Subcutaneous adipose tissue (tissue), 4 donors: ENCODE results near the gene RRBP1. TPM values are rescaled to one million over a fixed set of nuclear protein-coding genes. Genes with fewer than 3 reads are reported as not detected.

ENCODE experiments used
- total RNA-seq, 4 donors: library from RNA; depleted of rRNA; stranded (reverse); fragments of >200 nt; gene quantifications; one replicate each; pipeline ENCODE4 v1.1.0, GENCODE V29; 2016
- TF ChIP-seq, protein P1 (sequence below): fragments of 450-650 bp; IDR thresholded peaks from one replicate; pipeline ENCODE4 v1.5.1; 2016; ENCODE audit warnings: low read depth, mild to moderate bottlenecking, control low read depth, antibody characterized with exemption, moderate library complexity

Gene RRBP1
- total RNA-seq, 4 donors from 2014 or later = 45.0 to 71.6 (median 55.2) TPM

DNA sequence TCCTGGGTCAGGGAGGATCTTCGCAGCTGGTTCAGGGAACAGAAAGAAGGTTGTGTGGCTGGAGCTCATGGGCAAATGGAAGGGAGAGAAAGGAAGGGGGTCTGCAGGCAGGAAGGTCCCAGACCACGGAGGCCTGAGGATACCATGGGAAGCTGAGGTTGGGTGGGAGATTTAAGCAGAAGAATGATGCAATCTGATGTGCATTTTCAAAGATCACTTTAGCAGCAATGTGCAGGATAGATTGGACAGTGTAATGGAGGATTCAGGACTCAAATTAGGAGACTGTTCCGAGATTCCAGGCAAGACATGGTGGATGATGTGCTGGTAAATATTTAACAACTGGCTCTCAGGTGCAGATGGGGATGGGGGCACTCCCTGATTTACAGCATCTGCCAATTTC is 5.8 kb upstream of the RRBP1 start:
- TF ChIP-seq, protein P1, sequence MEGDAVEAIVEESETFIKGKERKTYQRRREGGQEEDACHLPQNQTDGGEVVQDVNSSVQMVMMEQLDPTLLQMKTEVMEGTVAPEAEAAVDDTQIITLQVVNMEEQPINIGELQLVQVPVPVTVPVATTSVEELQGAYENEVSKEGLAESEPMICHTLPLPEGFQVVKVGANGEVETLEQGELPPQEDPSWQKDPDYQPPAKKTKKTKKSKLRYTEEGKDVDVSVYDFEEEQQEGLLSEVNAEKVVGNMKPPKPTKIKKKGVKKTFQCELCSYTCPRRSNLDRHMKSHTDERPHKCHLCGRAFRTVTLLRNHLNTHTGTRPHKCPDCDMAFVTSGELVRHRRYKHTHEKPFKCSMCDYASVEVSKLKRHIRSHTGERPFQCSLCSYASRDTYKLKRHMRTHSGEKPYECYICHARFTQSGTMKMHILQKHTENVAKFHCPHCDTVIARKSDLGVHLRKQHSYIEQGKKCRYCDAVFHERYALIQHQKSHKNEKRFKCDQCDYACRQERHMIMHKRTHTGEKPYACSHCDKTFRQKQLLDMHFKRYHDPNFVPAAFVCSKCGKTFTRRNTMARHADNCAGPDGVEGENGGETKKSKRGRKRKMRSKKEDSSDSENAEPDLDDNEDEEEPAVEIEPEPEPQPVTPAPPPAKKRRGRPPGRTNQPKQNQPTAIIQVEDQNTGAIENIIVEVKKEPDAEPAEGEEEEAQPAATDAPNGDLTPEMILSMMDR = no peak

DNA sequence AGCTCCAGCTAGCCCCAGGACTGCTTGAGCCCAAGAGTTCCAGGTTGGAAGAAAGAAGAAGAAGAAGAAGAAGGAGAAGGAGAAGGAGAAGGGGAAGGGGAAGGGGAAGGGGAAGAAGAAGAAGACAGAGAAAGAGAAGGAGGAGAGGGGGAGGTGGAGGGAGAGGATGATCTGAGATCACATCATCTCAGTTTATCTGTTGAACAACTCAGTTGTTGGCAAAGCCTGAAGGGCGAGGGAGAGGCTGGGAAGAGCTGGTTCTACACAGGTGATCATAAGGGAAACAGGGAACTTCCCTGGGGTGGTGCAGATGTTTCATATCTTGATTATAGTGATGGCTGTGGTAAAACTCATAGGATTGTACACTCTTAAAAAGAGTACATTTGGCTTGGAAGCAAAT is 3.1 kb upstream of the RRBP1 start:
- TF ChIP-seq, protein P1 = no peak

DNA sequence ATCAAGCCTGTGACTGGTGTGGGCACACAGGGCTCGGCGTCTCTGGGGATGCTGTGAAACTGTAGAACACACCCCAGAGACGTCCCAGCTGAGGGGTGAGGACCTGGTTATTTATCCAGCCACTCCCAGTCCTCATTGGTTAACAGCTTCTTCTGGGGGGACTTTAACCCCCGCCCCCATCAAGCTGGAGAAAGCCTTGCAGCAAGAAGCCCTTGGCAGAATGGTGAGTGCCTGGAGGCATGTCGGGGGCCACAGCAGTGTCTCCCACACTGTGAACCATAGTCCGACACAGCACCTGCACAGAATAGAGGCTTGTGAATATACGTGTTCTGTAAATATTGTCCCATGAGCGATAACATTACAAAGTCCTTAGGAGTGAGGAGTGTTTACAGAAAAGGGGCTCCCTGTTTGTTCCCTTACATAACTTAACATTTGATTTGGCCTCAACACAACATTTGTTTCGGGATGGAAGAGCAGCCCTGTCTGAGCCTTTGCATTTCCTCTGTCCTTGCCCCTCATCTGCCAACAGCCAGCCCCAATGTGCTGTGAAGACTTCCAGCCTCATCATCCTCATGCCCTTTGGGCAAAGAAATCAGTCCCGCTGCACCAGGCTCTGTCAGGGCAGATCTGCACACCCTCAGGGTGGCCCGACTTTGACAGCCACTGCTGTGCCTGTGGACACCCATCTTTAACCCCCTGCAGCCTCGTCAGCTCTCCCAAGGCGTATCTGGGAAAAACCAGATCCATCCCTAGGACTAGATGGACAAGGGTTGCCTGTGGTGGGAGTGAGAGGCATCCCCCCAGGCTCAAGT is 2.2 kb upstream of the RRBP1 start:
- TF ChIP-seq, protein P1 = no peak

DNA sequence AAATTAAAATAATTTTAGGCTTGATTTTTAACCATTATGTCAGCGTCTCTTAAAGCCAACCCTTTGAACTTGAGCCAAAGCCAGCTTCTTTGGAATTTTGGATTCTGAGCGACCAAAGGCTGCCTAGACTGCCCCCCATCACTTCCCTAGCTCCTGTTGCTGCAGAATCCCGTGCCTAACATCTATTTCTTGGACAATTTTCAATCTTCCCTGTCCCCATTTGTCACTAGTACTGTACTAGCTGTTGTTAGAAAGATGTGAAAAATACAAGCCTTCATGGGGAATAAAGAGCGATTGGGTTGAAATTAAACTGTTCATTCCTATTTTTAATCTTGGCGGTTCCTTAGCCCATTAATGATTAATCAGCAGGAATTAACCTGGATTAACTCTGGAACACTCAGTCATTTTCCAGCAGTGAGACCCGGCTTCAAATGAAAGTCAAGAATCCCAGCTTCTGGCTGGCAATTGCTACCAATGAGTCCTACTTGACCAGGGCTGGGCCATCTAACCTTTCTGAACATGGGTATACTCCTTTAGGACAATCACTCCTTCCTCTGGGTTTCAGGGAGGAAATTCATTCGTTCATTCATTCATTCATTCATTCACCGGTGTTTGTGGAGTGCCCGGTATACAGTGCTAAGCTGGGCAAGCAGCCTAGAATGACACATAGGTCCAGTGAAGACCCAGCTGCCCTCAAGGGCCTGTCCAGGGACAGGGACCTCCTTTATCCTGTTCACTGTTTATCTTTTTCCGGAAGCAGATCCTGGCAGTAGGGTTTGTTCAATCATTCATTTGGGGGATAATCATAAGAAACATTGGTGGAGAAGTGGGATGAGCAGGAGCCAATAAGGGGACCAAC is 1.4 kb upstream of the RRBP1 start:
- TF ChIP-seq, protein P1 = no peak

DNA sequence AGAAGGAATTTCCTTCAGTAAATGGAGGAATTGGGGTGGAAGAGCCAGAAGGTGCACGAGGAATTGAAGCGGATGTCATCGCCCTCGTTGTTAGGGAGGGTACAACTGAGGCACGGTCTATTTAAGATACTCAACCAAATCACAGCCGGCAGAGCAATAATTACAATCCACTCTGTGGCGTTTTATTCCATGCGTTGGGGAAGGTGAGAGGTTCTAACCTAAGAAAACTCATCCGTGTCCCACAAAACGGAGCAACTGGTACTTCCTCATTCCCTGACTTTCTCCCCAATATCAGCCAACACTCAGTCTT is 802 bp upstream of the RRBP1 start:
- TF ChIP-seq, protein P1 = no peak

DNA sequence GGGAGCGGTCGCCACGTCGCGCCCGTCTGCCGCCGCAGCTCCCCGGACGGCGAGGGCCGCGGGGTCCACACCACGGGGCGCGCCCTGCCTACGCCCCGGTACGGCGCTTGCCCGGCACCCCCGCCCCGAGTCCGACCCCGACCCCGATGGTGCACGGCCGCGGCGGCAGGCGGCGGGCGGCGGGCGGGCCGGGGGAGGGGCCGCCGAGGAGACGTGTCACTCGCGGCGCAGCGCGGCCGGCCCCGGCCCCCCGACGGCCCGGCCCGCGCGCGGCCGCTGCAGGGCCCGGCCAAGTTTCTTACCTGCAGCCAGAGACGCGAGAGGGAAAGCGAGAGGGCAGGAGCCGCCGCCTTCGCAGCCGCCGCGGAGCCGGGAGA is 328 bp downstream of the RRBP1 start:
- TF ChIP-seq, protein P1 = no peak
